Measurements from ENCODE around the gene CIAO2B.
A peak's percentile ranks its signal among the peaks of the same experiment; 100 is the strongest.
"Not testable (repeated sequence)": the region's sequence is repeated elsewhere in the genome, so short reads cannot be mapped to it uniquely, and the experiment has no call there.

CIAO2B gene

GRCh38 chr16:66934138-66934838 lies at the start of gene CIAO2B:
Gene CIAO2B, minus strand, starts transcription at chr16:66934402. Its CDS starts 38 bp downstream, at chr16:66934364.
- DNase-seq (ENCODE audit: low read depth): peak; percentile 77

- no peak for DNase-seq (ENCODE audit: low read depth)
Observed at GRCh38 chr16:66983033-66983432, 48.8 kb upstream of the CIAO2B start.

DNA sequence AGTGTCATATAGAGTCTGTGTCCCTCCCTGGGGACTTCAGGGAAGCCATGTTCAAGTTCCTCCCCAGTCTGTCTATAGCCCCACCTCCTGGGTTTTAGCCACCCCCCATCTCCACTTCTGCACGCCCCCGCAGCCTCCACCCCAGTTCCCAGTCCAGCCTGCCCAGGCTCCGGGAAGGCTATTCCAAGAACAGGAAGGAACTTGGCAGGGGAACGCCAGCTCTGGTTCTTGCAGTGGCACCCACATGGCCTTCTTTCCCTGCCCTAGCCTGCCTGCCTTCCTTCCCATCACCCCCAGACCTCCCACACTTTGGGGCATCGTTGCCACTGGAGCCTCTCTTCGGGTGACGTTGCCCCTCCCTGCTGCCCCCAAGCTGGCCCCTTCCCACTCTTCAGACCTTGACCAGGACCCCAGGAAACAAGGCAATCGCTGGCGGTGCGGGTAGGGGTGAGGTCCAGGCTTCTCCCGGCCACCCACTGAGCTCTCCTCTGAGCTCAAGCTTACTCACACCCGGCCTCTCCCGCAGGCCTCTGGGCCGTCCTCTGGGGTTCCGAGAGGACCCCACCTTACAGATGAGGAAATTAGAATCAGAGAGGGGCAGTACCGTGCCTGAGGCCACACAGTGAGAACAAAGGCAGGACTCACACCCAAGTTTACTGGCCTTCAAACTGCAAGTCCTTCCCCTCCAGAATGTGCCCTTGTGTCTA lies 45.0 kb upstream of the CIAO2B start:
- no peak for DNase-seq (ENCODE audit: low read depth)

DNA sequence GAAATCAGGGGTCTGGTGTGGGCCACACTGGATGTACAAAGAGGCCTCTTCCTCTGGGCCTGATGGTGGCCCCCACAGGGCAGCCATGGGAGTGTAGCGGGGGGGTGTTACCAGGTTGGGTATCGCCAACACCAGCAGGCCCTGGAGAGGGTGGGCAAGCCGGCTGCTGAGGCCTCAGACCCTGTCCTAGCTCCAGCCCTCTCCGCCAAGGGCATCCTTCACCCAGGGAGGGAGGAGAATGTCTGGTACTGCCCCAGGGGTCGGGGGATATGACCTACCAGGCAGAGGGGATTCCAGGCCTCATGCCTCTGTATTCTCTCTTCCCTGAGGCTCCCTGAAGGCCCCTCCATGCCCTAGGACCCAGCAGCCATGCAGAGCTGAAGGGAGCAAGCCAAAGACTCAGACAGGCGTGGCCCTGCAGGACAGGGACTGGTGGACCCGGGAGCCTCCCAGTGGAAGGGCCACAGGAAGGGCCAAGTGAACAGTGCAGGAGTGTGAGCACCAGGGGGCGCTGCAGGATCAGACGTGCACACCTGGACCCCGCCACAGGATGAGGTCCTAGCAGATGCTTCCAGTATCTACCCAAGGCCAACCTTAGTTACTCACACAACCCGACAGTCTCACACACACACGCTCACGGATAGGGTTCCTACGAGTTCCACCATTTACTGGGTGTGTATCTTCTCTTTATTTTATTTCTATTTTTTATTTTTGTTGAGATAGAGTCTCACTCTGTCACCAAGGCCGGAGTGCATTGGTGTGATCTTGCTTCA lies 43.3 kb upstream of the CIAO2B start:
- DNase-seq (ENCODE audit: low read depth): peak; percentile 85

GRCh38 chr16:66976746-66977145 lies 42.5 kb upstream of the CIAO2B start:
- no peak for DNase-seq (ENCODE audit: low read depth)

- DNase-seq (ENCODE audit: low read depth): no peak
Observed at GRCh38 chr16:66975302-66975893, 41.2 kb upstream of the CIAO2B start.

DNA sequence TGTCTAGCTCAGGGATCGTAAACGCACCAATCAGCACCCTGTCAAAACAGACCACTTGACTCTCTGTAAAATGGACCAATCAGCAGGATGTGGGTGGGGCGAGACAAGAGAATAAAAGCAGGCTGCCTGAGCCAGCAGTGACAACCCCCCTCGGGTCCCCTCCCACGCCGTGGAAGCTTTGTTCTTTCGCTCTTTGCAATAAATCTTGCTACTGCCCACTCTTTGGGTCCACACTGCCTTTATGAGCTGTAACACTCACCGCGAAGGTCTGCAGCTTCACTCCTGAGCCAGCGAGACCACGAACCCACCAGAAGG lies 40.7 kb upstream of the CIAO2B start:
- not testable (repeated sequence) for DNase-seq (ENCODE audit: low read depth)

- DNase-seq (ENCODE audit: low read depth): not testable (repeated sequence)
Observed at GRCh38 chr16:66974156-66974931, 40.1 kb upstream of the CIAO2B start.

GRCh38 chr16:66973716-66974115 lies 39.5 kb upstream of the CIAO2B start:
- no peak for DNase-seq (ENCODE audit: low read depth)

- DNase-seq (ENCODE audit: low read depth): no peak
Observed at GRCh38 chr16:66972983-66973382, 38.8 kb upstream of the CIAO2B start.

DNA sequence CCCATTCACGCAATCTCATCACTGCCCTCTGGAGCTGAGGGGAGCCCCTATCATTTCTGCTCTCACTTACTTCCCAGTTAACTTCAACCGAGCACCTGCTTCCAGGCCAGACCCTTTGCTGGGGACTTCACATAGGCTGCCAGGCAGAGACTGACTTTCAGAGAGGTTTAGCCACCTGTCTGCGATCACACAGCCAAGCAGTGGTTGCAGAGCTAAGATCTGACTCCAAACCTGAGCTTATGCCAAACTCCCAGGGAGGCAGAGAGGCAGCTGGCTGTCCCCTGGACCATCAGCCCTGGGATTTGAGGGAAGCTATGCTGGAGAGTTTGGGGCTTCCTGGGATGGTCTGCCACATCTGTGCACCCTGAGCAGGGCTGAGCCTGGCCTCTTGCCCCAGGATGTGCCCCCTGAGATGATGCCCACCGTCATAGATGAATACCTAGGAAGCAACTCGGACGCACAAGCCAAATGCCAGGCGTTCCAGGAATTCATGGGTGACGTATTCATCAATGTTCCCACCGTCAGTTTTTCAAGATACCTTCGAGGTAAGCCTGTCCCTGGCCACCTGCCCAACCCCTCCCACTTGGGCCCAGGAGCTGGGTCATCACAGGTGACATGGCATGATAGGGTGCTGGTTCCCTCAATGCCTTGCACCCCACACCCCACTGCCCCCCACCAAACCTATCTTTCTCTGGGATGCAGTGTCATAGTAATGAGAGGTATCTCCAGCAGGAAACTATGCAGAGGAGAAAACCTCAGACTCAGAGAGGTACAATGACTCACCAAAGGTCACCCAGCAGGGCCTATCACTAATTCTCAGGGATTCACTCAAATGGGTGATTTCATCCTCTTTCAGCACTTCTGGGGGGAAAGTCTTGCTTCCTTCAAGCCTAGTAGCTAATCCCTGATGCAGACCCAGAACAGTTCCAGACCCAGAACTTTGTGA lies 36.8 kb upstream of the CIAO2B start:
- no peak for DNase-seq (ENCODE audit: low read depth)

GRCh38 chr16:66968847-66969246 lies 34.6 kb upstream of the CIAO2B start:
- DNase-seq (ENCODE audit: low read depth): no peak

DNA sequence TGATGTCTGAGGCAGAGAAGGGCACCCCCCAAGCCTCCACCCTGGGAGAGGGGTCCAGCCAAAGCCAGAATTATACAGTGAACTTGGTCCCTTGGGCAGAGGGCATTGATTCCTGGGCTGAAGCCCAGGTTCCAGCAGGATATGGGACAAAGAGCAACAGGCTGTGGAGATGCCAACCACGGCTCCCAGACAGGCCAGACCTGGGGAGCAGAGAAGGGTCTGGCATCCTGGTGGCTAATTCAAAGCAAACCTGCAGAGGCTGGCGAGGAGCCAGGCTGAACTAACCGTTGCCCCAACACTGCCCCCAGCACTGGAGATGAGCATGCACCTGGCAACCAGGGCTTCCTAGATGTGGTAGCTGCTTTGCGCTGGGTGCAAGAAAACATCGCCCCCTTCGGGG lies 29.8 kb upstream of the CIAO2B start:
- no peak for DNase-seq (ENCODE audit: low read depth)

- no peak for DNase-seq (ENCODE audit: low read depth)
Observed at GRCh38 chr16:66961914-66962313, 27.7 kb upstream of the CIAO2B start.

DNA sequence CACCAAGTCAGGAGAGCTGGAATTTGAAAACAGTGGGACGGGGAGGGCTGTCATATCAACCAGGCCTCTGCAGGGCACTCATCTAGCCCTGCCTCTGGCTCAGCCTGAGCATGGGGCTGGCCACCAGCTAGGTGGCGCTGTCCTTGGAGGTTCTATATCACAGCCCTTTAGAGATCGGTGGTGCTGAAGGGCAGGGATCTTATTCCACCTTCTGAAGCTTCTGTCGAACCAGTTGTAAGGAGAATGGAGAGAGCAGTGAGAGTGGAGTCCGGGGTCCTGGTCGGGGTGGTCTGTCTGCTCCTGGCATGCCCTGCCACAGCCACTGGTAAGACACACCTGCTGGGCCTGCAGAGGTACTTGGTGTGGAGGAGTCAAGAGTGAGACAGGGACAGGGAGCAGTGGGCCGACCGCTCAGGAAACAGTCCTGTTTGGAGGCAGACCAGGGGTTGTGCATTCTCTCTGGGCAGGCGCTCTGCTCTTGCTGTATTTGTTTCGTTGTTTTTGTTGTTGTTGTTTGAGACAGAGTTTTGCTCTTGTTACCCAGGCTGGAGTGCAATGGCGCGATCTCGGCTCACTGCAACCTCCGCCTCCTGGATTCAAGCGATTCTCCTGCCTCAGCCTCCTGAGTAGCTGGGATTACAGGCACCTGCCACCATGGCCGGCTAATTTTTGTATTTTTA lies 27.0 kb upstream of the CIAO2B start, which contains the start of gene CES3:
Gene CES3 (plus strand): TSS at position 202 of the 680 bp plus-strand sequence. CDS start 42 bp downstream, at position 244.
- no peak for DNase-seq (ENCODE audit: low read depth)

DNA sequence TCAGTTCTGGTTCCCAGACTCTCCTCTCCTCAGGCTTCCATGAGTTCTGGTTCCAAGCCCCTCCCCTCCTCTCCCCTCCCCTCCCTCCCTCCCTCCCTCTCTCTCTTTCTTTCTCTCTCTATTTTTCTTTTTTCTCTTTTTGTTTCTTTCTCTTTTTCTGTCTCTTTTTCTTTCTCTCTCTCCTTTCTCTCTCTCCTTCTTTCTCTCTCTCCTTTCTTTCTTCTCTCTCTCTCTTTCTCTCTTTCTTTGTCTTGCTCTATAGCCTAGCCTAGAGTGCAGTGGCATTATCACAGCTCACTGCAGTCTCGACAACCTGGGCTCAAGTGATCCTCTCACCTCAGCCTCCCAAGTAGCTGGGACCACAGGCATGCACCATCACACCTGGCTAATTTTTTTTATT lies 26.1 kb upstream of the CIAO2B start:
- no peak for DNase-seq (ENCODE audit: low read depth)

DNA sequence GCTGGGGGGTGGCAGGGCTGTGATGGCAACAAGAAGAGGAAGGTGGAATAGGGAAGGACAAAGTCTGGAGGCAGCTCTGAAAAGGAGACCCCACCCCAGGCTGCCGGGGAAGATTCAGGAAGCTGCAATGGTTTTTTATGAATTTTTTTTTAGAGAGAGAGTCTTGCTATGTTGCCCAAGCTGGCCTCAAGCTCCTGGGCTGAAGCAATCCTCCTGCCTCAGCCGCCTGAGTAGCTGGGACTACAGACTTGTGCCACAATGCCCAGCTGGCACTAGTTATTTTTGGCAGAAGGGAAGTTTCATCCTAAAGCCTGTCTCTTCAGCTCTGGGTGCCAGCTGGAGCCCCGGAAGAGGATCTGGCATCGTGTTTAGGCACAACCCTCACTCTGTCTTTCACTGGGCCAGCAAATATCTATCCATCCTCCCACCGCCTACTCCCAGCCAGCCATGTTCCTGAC lies 25.5 kb upstream of the CIAO2B start:
- DNase-seq (ENCODE audit: low read depth): no peak

- DNase-seq (ENCODE audit: low read depth): no peak
Observed at GRCh38 chr16:66958857-66959703, 24.9 kb upstream of the CIAO2B start.

DNA sequence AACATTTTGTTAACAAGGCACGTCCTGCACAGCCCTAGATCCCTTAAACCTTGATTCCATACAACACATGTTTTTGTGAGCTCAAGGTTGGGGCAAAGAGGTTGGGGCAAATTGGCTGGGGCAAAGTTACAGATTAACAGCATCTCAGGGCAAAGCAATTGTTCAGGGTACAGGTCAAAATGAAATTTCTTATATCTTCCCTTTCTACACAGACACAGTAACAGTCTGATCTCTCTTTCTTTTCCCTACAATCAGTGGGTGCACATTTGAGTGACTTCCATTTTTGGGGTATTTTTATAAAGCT lies 21.9 kb upstream of the CIAO2B start:
- DNase-seq (ENCODE audit: low read depth): not testable (repeated sequence)

All from stimulated activated CD8-positive, alpha-beta memory T cell treated with anti-CD3 and anti-CD28 coated beads, Interleukin-15, amount 100 ng/mL, for 1 hour (primary cell).